ENCODE measurements around the gene PAGE2. TPM values are rescaled to one million over a fixed set of nuclear protein-coding genes. Genes with fewer than 3 reads are reported as not detected.

Gene PAGE2
- total and polyA plus RNA-seq, 2 of the 13 experiments (the other 11 are each of a cell fraction or from before 2014, with no cell fraction given), result not detected

DNA sequence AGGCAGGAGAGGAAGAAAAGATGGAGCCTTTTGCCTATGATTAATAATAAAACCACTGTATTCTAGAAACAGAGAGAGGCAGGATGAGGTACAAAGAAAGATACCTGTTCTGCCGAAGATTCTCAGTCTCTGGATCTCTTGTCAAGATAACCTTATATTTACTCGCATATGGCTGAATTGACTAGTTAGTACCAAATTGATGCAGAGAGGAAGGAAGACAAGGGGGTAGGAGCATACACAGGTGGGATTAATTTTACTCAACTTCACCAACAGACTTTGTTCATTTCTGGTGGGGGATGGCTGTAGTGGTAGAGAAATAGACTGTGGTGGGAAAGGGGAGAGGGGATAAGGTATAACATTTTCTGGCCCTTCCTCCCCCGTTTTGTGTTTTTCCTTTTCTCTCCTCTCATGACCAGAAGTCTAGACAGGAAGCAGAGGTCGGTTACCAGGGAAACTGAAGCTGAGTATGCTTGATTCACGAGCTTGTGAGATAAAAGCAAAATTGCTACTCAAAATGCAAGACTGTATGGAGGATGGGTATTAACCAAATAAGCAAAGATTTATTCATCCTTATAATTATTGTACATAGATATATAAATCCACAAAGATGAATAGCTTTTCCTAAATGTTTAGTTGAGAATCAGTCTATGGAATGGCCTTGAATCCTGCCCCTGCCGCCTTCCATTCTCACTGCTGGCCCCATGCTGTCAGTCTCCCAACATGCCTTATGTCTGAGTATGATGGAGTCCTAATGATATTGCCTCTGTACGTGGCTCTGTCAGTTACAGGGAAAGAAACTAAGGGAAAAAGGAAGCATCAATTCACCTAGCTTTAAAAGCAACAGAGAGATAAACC lies 31.8 kb upstream of the PAGE2 start:
- 33% methylated on average over 7 of the region's 7 CpGs for WGBS (ENCODE audit: low lambda C conversion rate)
- H3K4me3 ChIP-seq (replicated peaks in 1 of 3; ENCODE audit: insufficient read depth in 1 of 3, low read depth in 2 of 3, low read length in 3 of 3), result no peak overlapping the region
- intact Hi-C loops (cut with micrococcal nuclease; ENCODE audit: unreplicated experiment) (loop anchor here (5.0 kb wide), 1 partner anchor 230 kb away; no protein-coding TSS in a partner anchor), in situ Hi-C loops (cut with HindIII; ENCODE audit: extremely low pct_ligation_motif_present, low pct_unique_long_range_greater_than_20kb) (no loop called here)
- no peak overlapping the region for H3K9ac ChIP-seq (ENCODE audit: insufficient read depth, low read depth, low read length)
- H3K79me2 ChIP-seq (ENCODE audit: insufficient read depth, low read length), result no peaks in the 10 kb centered on the region
- ChIA-PET POLR2A (interaction anchor here (1.0 kb wide), 1 partner anchor 417 kb away, joined by 4 read pairs; no protein-coding TSS in a partner anchor), CTCF (ENCODE audit: low intra/inter-chr PET ratio, low total read pairs) (interaction anchor here (1.2 to 1.8 kb wide), 2 partner anchors 166 to 231 kb away, joined by 6 to 17 read pairs; no protein-coding TSS in a partner anchor)
- H2AFZ ChIP-seq (ENCODE audit: low read length), result no peak overlapping the region
- DNase-seq (ENCODE audit: low spot score) (no peak), ATAC-seq (no peak), FAIRE-seq (no peak)
- H3K27ac ChIP-seq (ENCODE audit: extremely low read length, insufficient read depth, low read length), result no peak overlapping the region
- H3K36me3 ChIP-seq (replicated peaks in 1 of 2; ENCODE audit: control insufficient read depth in 1 of 2, insufficient read depth in 2 of 2, low read length in 2 of 2), result no peaks in the 10 kb centered on the region
- BruUV-seq (replicated peaks), result no TSS peak
- no peak overlapping the region for H3K4me2 ChIP-seq (ENCODE audit: low read depth, low read length)
- H4K20me1 ChIP-seq (ENCODE audit: insufficient read depth, low read length), result no peaks in the 10 kb centered on the region
- H3K4me1 ChIP-seq (ENCODE audit: insufficient read depth, low read length), result no peaks in the 10 kb centered on the region
- H3K27me3 ChIP-seq (ENCODE audit: control insufficient read depth in 1 of 2, insufficient read depth in 2 of 2, low read length in 2 of 2), result no peaks in the 10 kb centered on the region
- no peaks in the 10 kb centered on the region for H3K9me3 ChIP-seq (ENCODE audit: low read length)
- TF ChIP-seq ZNF746 (CRISPR knock-in tag; IDR thresholded peaks at IDR 0.05) (no peak), ZNF496 (CRISPR knock-in tag; IDR thresholded peaks at IDR 0.05; ENCODE audit: insufficient replicate concordance) (no peak), ZBTB7A (CRISPR knock-in tag; IDR thresholded peaks at IDR 0.05) (no peak), NFYB (CRISPR knock-in tag; IDR thresholded peaks at IDR 0.05) (no peak), ZNF687 (CRISPR knock-in tag; IDR thresholded peaks at IDR 0.05) (no peak), NFKB2 (CRISPR knock-in tag; IDR thresholded peaks at IDR 0.05; ENCODE audit: borderline replicate concordance) (no peak), MBD4 (IDR thresholded peaks at IDR 0.05; ENCODE audit: borderline replicate concordance, low read length) (no peak), HOXA3 (CRISPR knock-in tag; IDR thresholded peaks at IDR 0.05) (no peak), EP300 (IDR thresholded peaks at IDR 0.05; ENCODE audit: low read depth in 2 of 2, low read length in 2 of 2) (no peak), EP300 (CRISPR knock-in tag; IDR thresholded peaks at IDR 0.05; ENCODE audit: borderline replicate concordance) (no peak), MAFG (CRISPR knock-in tag; IDR thresholded peaks at IDR 0.05) (no peak), CBX1 (IDR thresholded peaks at IDR 0.05; ENCODE audit: low read depth) (no peak), CC2D1A (CRISPR knock-in tag; IDR thresholded peaks at IDR 0.05) (no peak), ZNF720 (CRISPR knock-in tag; IDR thresholded peaks at IDR 0.05) (no peak), DZIP1 (CRISPR knock-in tag; IDR thresholded peaks at IDR 0.05) (no peak), ZNF557 (CRISPR knock-in tag; IDR thresholded peaks at IDR 0.05) (no peak)
- TF ChIP-seq, protein P1, sequence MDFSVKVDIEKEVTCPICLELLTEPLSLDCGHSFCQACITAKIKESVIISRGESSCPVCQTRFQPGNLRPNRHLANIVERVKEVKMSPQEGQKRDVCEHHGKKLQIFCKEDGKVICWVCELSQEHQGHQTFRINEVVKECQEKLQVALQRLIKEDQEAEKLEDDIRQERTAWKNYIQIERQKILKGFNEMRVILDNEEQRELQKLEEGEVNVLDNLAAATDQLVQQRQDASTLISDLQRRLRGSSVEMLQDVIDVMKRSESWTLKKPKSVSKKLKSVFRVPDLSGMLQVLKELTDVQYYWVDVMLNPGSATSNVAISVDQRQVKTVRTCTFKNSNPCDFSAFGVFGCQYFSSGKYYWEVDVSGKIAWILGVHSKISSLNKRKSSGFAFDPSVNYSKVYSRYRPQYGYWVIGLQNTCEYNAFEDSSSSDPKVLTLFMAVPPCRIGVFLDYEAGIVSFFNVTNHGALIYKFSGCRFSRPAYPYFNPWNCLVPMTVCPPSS (IDR thresholded peaks at IDR 0.05), result no peak
